Mesenteric fat pad (tissue), 1 donor: ENCODE measurements around the gene TPH2. TPM values are rescaled to one million over a fixed set of nuclear protein-coding genes. Genes with fewer than 3 reads are reported as not detected.

Experiments
- total RNA-seq: library from RNA; stranded (reverse); fragmentation: NEBNext Ultra II Directional; extraction: Animal tissue kit (Norgen Biotek cat#: 25700); gene quantifications from one replicate; pipeline ENCODE4 v1.2.1, GENCODE V29; 2021
- donor health status: DM: yes; HTN: yes; CAD: no.

TPH2 gene
- total RNA-seq, 1 donor from 2014 or later: not detected

Other genes starting within 250 kb of the TPH2 start
- 99.5 TPM for gene RAB21, start 184.0 kb upstream of the TPH2 start, total RNA-seq
- gene TBC1D15, start 99.1 kb upstream of the TPH2 start, total RNA-seq: 61.7 TPM